Stimulated activated naive CD4-positive, alpha-beta T cell (primary cell): ENCODE measurements around the gene PORCN.
"Not testable (repeated sequence)": the region's sequence is repeated elsewhere in the genome, so short reads cannot be mapped to it uniquely, and the experiment has no call there.

Experiments
- DNase-seq, 6 experiments: peaks; one replicate each; lab custom pipeline; 2025; lab: John Stamatoyannopoulos, UW

Gene PORCN

GRCh38 chrX:48540480-48540879 is 31.7 kb downstream of the PORCN start:
- no peak for DNase-seq

DNA sequence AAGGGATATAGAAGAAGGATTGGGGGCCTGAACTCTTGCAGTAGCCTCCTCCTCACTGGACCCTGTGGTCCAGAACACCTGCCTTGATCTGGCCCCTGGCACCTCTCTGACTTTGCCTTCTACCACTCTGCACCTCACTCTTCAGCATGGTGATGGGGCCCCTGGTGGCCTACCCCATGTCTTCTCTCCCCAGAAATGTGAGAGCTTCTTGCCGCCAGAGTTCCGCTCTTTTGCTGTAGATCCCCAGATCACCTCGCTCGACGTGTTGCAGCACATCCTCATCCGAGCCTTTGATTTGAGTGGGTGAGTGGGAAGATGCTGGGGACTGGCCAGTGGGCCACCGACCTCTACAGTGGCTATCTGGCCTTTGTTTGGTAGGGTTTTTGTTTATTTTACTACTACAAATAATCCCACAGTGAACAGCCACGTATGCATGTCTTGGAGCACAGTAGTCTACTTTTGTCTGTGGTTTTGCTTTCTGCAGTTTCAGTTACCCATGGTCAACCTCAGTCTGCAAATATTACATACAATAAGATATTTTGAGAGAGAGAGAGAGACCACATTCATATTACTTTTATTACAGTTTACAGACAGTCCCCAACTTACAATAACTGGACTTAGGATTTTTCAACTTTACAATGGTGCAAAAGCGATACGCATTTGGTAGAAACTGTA is 32.5 kb downstream of the PORCN start:
- DNase-seq: no peak

DNA sequence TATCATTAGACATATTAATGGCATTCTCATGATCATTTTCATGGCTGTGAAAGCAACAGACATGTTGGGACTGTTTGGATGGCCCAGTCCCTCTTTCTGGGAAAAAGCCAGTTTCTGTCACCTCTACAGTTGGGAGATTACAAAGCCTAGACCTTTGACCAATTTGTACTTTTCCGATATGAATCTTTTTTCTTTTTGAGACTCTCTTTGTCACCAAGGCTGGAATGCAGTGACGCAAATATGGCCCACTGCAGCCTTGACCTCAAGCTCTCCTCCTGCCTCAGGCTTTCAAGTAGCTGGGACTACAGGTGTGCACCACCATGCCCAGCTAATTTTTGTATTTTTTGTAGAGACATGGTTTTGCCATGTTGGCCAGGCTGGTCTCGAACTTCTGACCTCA is 40.1 kb downstream of the PORCN start:
- no peak for DNase-seq

- not testable (repeated sequence) for DNase-seq
Observed at GRCh38 chrX:48555731-48556325, 47.0 kb downstream of the PORCN start.

GRCh38 chrX:48558271-48558670 is 49.5 kb downstream of the PORCN start:
- no peak for DNase-seq

GRCh38 chrX:48559636-48560035 is 50.8 kb downstream of the PORCN start:
- no peak for DNase-seq

DNA sequence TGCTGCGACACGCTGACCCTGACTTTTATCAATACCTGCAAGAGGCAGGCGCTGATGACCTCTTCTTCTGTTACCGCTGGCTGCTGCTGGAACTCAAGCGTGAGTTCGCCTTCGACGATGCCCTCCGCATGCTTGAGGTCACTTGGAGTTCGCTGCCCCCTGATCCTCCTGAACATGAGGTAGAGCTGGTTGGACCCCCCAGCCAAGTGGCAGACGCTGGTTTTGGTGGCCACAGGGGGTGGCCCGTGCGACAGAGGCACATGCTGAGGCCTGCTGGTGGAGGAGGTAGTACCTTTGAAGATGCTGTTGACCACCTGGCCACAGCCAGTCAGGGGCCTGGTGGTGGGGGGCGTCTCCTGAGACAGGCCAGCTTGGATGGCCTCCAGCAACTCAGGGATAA is 51.3 kb downstream of the PORCN start:
- DNase-seq: no peak

GRCh38 chrX:48560681-48561080 is 51.9 kb downstream of the PORCN start:
- no peak for DNase-seq

DNA sequence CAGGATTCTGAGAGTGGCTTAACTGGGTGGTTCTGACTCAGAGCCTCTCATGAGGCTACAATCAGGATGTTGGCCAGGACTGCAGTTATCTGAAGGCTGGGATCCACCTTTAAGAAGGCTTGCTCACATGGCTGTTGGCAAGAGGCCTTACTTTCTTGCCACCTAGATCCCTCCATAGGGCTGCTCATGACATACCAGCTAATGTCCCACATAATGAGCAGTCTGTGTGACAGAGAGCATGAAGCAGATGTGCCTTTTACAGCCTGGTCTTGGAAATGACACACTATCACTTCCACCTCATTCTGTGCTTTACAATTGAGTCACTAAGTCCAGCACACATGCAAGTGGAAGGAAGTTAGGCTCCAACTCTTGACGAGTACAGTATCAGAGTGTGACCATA is 61.2 kb downstream of the PORCN start:
- no peak for DNase-seq
